Retinal pigment epithelial cell (primary cell): ENCODE measurements around the gene OLFML2A.

Source experiments
- DNase-seq: peaks from one replicate; pipeline ENCODE4 v3.0.0-alpha.2; 2010; ENCODE audit warnings: low read depth
- H3K4me3 ChIP-seq: 2 replicates; pipeline ENCODE4 v1.5.1; 2011; ENCODE audit warnings: mild to moderate bottlenecking, low read length, control low read depth, moderate library complexity
- TF ChIP-seq, protein P1 (sequence below): conservative IDR thresholded peaks from 2 replicates; pipeline ENCODE4 v1.5.1; 2011; ENCODE audit warnings: low read depth, low read length, control low read depth, inconsistent platforms

Gene OLFML2A

DNA sequence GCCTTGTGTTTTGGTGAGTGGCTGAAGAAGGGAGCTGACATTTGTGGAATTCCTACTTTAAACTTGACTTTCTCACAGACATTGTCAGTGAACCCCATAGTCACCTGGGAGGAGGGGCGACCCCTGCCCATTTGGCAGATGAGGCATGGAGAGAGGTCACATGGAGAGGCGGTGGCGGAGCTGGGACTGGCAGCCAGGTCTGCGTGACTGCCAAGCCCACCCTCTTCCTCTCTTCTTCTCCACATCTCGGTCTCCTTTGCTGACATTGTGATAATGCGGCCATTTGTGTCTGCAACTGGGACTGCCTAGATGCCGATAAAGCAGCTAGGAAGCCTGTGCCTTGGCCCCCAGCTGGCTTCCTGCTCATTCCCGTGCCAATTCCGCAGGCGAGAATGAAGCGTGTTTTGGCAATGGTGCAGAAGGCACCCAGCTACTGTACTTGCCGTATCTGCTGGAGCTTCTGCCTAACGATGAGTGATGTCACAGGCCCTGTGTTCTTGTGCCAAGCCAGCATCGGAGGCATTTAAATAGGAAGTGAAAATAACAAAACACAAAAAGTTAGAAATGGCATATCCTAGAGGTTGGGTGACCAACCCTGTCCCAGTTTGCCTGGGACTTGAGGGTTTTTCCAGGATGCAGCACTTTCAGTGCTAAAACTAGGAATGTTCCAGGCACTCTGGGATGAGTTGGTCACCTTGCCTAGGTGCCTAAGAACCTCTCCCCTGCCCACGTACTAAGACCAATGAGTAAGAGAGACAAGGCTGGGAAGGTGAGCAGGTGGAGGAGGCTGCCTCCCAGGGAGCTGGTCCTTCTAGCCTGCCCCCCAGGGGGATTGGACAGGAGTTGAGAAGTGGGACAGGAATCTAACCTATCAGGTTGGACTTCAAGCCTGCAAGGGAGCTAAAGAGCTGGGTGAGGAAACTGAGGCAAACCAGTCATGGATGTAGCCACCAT is 23.6 kb downstream of the OLFML2A start:
- no peak overlapping the region for H3K4me3 ChIP-seq
- no peak for DNase-seq
- TF ChIP-seq, protein P1, sequence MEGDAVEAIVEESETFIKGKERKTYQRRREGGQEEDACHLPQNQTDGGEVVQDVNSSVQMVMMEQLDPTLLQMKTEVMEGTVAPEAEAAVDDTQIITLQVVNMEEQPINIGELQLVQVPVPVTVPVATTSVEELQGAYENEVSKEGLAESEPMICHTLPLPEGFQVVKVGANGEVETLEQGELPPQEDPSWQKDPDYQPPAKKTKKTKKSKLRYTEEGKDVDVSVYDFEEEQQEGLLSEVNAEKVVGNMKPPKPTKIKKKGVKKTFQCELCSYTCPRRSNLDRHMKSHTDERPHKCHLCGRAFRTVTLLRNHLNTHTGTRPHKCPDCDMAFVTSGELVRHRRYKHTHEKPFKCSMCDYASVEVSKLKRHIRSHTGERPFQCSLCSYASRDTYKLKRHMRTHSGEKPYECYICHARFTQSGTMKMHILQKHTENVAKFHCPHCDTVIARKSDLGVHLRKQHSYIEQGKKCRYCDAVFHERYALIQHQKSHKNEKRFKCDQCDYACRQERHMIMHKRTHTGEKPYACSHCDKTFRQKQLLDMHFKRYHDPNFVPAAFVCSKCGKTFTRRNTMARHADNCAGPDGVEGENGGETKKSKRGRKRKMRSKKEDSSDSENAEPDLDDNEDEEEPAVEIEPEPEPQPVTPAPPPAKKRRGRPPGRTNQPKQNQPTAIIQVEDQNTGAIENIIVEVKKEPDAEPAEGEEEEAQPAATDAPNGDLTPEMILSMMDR: no peak

DNA sequence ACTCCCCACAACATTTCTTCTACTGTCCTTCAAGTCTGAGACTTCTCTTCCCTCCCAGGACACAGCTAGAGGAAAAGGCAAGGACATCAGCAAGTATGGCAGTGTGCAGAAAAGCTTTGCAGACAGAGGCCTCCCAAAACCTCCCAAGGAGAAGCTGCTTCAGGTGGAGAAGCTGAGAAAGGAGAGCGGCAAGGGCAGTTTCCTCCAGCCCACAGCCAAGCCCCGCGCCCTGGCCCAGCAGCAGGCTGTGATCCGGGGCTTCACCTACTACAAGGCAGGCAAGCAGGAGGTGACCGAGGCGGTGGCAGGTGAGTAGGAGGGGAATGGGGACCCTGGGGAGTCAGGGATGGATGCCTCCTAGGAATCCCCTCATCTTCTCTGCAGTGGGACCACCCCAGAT is 24.4 kb downstream of the OLFML2A start:
- TF ChIP-seq, protein P1: no peak
- no peak overlapping the region for H3K4me3 ChIP-seq
- DNase-seq: no peak

DNA sequence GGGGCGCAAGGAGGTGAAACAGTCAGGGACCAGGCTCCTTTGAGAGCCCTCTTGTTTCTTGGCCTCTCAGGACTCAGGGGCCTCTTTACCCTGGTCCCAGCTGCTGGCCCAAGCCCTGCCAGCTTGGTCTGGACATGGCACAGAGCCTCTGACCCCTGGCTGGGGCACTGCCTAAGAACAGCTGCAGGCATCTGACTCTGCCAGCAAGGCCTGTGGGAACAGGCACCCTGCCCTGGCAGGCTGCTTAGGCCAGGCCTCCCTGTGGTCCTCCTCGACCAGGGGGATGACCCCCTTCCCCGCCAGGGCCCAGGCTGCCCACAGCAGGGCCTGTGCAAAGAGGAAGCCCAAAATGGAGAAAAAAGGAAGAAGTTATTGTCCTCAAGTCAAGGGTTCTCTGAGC is 25.5 kb downstream of the OLFML2A start:
- TF ChIP-seq, protein P1: no peak
- no peak for DNase-seq
- H3K4me3 ChIP-seq: no peak overlapping the region

DNA sequence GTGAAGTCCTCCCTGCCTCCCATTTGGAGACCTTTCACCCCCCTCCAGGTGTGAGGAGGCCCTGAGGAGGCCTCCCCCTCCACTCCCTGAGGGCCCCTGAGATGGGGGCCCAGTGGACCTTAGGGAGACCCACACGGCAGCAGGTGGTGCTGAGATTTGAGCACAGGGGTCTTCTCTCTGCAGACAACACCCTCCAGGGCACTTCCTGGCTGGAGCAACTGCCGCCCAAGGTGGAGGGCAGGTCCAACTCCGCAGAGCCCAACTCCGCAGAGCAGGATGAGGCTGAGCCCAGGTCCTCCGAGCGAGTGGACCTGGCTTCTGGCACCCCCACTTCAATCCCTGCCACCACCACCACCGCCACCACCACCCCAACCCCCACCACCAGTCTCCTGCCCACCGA is 27.0 kb downstream of the OLFML2A start:
- no peak overlapping the region for H3K4me3 ChIP-seq
- DNase-seq: no peak
- TF ChIP-seq, protein P1: no peak

DNA sequence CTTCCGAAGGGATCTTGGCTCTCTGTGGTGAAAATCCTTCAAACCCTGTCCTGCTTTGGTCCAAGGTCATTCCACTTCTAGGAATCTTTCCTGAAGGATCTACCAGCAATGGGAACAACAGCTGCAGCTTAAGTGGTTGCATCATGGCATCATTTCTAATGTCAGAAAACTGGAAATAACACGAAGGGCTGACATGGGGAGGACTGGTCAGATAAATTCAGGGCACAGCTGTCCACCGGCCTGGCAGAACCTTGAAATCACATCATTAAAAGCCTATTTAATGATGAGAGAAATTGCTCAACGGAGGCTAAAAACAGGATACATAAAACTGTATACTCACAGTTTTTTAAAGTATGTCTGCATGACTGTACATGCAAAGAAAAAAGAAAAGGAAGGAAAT is 28.3 kb downstream of the OLFML2A start:
- no peak overlapping the region for H3K4me3 ChIP-seq
- DNase-seq: no peak
- TF ChIP-seq, protein P1: no peak

DNA sequence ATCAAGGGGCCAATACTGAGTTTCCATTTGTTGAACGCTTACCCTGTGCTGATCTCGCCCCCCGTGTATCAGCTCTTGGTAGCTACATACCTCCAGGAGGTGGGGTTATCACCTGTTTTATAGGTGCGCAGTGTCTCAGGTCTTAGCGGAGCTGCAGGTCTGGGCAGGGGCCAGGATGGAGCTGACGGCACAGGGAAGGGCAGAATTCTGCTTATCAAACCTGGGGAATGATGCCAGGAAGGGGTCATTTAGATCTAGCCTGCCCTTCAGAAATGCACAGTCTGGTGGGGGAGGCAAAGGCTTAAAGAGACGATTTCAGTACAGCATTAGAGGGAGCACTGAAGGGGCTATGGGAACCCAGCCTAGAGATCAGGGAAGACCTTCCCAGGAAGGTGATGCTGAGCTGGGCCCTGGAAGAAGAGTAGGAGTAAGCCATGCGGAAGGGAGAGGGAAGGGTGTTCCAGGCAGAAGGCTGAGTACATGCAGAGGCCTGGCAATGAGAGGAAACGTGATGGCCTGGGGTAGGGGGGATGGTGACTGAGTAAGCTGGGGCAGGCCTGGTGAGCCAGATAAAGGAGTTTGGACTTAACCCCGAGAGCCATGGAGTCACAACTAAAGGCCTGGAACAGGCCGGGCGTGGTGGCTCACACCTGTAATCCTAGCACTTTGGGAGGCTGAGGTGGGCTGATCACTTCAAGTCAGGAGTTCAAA is 31.5 kb downstream of the OLFML2A start:
- no peak overlapping the region for H3K4me3 ChIP-seq
- TF ChIP-seq, protein P1: no peak
- no peak for DNase-seq
